NCI-H446 treated with DMSO at 0.1 percent for 48 hours (cell line): Measurements from ENCODE around the gene P4HB.
"Not testable (repeated sequence)": the region's sequence is repeated elsewhere in the genome, so short reads cannot be mapped to it uniquely, and the experiment has no call there.

Source experiments
- DNase-seq: peaks from one replicate; lab custom pipeline; 2025; lab: John Stamatoyannopoulos, UW

The P4HB gene

DNA sequence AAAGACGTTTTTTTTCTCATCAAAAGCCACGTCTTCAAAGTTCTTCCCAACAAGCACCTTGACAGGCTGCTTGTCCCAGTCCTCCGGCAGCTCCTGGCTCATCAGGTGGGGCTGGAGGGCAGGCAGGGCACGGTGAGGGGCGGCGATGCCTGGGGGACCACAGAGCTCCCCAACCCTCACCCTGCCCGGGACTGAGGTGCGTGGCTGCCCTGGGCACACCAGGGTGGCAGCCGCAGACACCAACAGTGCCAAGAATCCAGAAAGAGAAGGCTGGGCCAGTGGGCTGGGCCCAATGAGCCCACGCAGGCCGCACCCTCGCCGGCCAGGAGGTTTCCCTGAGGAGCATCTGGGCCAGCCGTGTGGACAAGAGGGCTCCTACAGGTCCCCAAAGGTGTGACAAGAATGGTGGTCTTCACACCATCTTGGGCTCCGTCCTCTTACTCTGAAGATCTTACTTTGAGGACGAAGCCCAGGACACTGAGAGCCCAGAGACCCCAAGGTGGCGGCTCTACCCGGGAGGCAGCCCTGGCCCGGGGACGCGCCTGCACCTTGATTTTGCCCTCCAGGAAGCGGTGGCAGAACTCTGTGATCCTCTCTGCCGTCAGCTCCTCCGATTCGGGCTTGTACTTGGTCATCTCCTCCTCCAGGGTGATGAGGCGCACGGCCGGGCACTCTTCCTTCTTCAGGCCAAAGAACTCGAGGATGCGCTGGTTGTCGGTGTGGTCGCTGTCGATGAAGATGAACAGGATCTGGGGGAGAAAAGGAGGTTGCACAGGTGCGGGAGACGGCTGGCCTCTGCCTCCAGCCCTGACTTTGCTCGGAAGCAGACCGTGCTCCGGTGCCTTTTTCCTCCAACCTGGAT is 14.2 kb downstream of the P4HB start:
- no peak for DNase-seq

DNA sequence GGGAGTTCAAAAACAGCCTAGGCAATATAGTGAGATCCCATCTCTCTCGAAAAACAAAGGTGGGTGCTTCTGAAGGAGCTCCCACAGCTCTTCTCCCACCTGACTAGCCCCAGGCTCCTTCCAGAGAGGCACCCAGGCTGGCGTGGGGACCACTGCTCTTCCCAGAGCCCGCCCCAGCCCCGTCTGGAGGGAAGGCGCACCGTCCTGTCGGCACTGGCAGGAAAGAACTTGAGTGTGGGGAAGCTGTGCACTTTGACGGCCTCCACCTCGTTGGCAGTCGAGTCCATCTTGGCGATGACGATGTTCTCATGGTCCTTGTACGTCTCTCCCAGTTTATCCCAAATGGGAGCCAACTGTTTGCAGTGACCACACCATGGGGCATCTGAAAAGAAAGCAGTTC is 15.0 kb downstream of the P4HB start:
- DNase-seq: no peak

DNA sequence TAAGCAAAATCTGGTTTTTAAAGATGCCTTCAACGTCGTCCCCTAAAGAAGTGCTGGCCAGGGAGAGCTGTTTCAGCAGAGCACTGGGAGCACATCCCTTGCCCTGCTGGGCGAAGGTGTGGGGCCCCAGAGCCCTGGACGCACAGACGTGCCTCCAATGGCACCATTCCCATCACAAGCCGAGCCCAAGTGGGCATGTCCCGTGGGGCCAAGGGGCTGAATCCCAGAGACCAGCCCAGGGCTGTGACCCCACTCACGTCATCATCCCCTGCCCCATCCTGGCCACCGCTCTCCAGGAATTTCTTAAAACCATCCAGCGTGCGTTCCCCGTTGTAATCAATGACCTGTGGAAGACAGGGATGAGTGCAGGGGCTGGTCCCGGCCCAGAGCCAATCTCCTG is 15.4 kb downstream of the P4HB start:
- DNase-seq: no peak

DNA sequence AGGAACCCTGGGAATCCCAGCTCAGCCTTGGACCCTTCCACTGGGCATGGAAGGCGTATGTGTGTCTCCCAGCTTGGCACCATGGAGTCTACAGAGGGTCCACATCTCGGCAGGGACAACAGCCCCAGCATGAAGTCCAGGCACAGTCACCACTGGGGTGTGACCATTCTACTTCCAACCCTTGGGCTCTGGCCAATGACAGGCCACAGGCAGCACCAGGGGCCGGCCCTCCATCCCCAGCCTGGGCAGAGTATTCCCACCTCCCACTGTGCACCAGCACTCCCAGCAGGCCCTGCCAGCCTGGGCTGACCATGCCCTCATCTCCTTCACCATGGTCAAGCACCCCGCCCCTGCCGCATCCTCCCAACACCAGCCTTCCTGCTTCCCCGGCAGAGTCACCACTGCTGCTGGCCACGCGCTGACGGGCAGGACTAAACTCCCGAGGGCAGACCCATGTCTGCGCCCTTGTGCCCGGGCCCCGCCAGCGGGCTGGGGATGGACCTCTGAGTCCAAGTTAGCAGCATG is 15.9 kb downstream of the P4HB start:
- no peak for DNase-seq

DNA sequence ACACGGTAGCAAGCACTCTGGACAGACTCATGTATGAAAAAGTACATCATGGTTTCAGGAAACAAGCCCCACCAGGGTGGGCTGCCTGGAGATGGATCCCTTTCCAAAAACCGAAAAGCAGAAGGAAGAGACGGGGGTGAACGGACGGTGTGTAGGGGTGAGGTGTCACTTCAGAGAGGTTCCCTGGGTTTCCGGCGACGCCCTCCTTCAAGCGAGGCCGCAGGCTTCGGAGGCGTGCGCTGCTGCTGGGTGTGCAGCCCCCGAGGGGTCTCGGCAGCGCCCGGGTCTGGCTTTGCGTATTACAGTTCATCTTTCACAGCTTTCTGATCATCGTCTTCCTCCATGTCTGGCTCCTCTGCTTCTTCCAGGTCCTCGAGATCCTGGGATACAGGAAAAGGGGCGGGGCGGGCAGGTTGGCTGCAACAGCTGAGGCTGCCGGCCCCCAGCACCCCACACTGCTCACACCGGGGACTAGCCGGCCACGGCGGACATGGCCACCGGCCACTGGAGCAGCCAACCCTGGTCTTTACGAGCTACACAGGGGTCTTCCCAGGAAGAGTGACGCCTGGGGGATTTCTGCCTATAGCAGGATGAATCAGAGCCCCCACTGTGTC is 16.5 kb downstream of the P4HB start:
- DNase-seq: no peak

DNA sequence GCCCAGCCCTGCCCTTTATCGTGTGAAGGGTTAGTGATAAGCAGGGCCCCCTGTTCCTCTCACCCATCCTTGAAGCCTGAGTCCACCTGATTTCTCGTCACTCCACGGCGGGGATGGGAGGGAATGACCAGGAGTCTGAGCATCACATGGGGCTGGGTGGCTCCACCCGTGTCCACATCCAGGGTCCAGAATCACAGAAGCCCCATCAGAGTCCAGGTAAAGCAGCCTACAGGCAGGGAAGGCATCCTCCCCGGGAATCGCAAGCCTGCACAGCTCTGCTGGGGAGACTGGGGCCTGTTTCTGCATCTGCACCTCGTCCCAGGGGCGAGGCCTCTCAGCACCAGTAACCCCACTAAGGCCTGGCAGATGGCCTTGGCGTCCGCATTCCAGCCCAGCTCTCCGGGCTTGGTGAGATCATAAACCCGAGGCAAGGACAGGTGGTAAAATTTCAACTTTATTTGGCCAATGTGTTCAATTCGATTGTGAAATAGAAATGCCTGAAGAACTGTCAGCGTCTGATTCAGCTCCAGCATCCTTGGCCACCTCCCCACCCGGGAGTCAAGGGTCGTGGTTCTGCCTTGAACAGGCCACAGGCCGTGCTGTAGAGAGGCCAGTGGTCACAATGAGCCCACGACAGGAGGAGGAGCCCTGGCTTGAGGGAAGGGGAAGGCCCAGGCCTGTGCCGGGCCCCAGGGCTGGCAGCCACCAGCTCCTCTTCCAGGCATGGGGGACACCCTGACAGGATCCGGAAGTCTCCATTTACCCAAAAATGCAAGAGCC is 17.4 kb downstream of the P4HB start:
- no peak for DNase-seq

DNA sequence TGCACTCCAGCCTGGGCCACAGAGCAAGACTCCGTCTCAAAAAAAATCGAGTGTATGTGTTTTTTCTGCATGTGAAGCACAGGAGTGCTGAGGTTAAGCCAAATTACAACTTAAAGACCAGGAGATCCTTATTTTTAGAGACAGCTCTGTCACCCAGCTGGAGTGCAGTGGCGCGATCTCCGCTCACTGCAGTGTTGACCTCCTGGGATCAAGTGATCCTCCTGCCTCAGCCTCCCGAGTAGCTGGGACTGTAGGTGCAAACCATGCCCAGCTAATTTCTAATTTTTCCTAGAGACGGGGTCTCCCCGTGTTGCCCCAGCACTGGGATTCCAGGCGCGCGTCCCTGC is 18.0 kb downstream of the P4HB start:
- DNase-seq: no peak

DNA sequence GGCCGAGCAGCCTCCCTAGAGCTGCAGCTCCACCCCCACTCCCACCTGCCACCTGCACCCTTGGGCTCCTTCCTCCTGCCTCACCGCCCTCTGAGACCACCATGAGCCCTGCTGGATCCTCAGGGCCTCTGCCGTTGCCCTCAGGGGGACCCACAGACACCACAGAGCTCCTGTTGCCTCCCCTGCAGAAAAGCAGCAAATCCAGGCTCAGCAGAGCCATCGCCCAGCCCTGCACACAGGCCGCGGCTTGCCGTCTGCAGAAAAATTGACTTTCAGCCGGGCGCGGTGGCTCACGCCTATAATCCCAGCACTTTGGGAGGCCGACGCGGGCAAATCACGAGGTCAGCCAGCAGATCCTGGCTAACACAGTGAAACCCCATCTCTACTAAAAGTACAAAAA is 18.5 kb downstream of the P4HB start:
- no peak for DNase-seq

DNA sequence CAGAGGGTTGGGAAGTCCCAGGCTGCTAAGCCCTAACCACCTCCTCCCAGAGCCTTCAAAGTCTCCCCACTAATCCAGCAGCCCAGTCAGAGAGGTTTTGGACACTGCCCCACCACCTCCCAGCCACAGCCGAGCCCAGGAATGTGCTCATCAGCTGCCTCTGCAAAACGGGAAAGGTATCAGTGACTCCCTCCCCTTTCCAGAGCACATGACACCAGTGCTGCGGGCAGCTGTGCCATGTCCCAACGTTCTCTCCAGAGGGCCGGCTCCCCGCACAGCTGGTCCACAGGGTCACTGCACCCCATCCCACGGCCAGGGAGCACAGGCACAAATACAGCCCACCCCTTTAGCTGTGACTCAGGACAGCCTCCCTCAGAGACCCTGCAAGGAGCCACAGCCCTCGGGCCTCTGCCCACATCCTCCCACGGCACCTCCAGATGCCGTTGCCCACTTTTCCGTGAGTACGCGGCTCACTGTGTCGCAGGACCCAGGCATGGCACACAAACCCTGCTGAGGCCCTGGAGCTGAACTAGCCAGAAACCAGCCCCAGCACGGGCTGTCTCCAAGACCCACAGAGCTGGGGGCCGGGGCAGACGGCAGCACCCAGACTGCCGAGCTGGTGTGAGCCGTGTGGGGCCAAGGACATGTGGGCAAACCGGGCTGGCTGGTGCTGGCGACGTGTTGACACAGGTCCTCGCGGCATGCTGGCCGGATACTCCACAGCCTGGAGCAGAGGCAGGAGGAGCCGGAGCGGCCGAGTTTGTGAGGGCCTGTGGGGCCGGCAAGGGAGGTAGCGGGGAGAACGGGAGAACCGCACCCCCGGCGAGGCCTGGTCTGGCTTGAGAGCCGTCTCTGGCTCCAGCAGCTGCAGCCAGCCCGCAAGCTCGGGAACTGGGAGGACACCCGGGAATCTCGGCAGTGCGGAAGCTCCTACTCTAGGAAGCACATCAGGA is 19.2 kb downstream of the P4HB start:
- DNase-seq: no peak

DNA sequence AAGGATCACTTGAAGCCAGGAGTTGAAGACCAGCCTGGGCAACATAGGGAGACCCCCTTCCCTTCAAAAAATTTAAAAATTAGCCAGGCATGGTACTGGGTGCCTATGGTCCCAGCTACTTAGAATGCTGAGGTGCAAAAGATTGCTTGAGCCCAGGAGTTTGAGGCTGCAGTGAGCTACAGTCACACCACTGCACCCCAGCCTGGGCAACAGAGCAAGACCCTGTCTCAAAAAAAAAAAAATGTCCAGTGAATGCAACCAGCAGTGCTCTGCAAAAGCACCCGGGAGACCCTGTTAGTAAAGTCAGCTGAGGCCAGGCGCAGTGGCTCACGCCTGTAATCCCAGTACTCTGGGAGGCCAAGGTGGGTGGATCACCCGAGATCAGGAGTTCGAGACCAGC is 20.3 kb downstream of the P4HB start:
- DNase-seq: not testable (repeated sequence)

DNA sequence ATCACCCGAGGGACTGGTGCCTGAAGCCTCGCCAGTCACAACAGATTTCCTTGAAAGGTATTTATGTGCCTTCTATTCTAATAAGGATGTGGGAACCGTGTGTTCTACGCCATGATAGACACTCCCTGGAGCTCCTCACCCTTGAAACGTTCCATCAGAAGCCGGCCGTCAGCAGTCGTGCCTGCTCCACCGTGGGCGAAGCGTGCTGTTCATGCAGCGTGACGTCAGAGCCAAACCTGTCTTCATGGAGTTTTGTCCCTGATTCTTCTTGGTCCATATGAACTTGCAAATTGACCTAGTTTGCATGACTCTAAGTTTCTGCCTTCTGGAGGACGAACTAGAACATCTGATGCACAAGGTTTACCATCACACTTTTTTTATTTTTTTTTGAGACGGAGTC is 21.0 kb downstream of the P4HB start:
- DNase-seq: no peak

DNA sequence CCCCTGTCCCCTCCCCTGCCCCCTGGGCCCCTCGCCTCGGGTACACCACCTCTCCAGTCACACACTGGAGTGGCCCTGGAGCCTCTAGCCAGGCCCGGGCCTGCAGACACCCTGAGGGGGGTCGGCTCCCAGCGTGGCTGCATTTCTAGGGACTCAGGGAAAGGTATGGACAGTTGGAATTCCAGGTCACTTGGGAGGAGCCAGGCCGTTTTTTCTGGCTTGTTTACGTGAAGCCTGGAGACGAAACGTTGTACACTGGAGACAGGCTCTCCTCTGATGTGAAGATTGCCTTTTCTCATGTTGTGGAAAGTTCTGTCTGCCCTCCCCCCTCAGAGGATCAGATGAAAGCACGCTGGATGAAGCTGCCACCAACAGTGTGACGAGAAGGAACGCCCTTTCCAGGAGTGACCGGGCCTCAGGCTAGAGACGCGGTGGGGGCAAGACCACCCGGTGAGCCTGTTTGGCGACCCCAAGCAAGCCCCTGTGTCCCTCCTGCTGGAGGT is 21.5 kb downstream of the P4HB start:
- no peak for DNase-seq

DNA sequence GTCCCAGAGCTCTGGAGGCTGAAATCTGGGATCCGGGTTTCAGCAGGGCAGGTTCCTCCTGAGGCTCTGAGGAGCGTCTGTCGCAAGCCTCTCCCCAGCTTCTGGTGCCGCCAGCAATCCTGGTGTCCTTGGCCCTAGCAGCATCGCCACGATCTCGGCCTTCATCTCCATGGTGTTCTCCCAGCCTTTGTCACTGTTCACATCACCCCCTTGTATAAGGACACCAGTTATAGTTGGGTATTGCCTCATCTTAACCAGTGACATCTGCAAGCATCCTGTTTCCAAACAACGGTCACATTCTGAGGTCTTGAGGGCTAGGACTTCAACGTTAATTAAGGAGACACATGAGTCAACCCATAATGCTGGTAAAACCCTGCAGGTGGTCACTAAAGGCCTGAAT is 22.7 kb downstream of the P4HB start:
- DNase-seq: no peak

DNA sequence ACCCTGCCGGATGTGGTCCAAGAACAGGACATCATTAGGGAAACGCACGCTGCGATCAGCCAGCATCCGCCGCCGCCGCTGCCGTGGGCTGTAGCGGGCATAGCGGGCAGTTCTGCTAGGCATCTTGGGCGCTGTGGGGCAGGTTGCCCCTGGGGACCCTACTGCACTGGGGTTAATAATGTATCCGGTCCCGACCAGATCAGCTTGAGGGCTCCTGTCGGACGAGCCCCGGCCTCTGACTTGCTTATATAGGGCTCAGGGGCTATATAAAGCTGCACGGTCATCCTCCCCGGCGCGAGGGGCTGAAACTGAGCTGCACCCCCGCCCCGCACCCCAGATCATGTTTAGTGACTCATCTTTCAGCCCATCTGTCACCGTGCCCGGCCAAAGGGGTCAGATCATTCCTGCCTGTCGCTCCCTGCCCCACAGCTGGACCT is 25.5 kb downstream of the P4HB start, which contains the start of gene PPP1R27:
Gene PPP1R27, minus strand, starts transcription at position 220 of the 437 bp plus-strand sequence. Its CDS starts 97 bp downstream, at position 123.
- no peak for DNase-seq

DNA sequence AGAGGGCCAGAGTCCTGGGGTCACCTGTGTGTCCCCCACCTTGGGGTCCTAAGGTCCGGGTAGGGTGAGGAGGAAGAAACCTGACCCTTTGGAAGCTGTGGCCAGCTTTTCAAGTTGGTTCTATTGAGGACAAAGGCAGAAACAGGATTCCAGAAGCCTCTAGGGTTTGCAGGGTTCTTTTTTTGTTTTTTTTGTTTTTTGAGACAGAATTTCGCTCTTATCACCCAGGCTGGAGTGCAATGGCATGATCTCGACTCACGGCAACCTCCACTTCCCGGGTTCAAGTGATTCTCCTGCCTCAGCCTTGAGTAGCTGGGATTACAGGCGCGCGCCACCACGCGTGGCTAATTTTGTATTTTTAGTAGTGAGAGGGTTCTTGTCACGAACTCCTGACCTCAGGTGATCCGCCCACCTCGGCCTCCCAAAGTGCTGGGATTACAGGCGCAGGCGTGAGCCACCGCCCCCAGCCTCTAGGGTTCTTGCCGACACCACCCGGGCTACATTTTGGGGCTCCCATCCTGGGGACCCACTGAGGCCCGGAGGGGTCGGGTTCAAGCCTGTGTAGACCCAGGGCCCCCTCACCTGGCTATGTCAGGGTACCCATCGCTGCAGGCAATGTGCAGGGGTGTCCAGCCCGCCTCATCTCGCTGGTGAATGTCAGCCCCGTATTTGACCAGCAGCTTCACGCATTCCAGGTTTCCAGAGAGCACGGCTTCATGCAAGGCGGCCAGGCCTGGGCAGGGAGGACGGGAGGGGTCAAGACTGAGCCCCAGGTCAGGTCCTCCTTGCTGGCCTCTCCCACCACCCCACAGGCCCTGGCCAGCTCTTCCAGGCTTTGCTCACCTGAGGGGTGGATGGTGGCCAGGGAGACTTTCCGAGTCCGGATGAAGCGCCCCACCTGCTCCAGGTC is 26.2 kb downstream of the P4HB start:
- no peak for DNase-seq

DNA sequence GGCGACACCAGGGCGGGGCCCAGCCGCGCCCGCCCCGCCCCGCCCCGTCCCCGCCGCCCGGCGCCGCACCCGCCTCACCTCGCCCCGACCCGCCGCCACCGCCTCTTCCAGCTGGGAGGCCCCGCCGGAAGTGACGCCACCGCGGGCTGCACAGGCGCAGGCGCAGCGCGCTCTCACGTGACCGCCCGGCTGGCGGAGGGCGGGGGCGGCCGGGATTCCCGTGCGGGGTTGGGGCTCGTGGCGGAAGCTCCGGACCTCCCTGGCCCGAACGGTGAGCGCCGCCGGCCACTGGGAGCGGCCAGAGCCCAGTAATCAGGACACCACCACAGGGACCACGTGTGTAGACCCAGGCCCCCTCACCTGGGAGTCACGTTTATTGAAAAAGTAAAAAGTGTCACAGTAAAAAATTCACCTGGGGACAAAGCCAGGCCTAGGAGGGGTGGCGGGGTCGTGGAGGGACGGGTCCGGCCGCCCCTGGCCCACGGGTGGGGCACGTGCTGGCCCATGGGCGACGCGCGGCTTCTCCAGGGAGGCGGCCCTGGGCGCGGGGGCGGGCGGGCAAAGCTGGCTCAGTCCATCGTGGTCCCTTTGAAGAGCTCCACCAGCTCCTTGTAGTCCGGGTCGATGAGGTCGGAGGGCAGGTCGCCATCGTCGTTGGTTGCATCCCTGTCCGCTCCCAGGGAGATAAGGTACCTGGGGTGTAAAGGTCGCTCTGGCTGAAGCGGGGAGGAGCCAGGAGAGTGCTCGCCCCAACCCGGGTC is 27.0 kb downstream of the P4HB start, which contains the start of gene MCRIP1:
Gene MCRIP1, minus strand, starts transcription at position 132 of the 761 bp plus-strand sequence. CDS start 8,785 bp downstream, outside the sequence.
- peak; percentile 84 for DNase-seq

DNA sequence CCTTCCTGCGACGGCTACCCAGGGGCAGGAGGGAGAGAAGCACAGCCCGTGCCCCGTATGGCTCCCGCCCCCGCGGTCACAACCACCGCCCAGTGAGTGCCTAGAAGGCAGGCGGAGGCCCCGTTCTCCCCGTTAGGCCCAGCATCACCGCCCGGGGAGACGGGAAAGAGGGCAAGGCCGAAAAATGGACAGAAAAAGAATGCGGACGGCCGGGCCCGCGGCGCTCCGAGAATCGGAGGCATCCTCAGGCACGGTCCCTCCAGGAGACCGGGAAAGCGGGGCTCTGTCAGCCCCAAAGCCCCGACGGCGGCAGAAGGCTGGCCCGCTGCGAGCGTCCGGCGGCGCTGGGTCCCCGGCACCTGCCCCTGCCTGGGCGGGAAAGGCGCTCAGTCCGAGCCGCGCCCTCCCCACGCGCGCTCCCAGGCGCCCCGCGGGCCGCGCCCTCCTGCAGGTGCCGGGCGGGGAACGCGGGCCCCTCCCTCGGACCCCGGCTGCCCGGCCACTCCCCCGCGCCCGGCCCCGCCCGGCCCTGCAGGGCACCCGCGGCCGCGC is 27.7 kb downstream of the P4HB start:
- DNase-seq: no peak

DNA sequence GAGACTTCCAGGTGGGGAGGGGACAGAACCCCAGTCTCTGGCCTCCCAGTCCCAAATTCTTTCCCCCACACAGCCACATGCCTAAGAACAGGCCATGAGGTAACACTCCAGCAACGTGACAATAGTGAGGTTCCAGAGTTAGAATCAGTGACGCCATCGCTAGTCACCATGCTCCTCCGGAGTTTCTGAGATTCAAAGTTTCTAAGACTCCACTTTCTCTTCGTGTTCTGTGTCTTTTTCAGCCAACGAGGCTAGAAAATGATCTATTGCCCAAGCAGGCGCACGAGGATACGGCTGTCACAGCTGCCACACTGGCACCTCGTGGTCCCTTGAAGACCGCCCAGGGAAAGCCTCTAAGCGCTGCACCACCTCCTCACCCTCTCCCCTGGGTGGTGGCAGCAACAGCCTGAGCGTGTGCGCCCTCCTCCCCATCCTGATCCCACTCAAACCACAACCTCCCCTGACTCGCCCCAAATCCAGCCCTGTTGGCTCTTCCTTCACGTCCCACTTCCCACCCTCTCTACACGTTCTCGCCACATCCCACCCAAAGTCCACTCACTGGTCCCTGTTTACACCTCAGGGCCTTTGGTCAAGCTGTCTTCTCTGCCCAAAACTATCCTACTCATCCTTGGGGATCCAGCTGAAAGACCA is 28.3 kb downstream of the P4HB start:
- no peak for DNase-seq
